Sigmoid colon (tissue), 7 donors: ENCODE results near the gene STOML1. TPM values are rescaled to one million over a fixed set of nuclear protein-coding genes. Genes with fewer than 3 reads are reported as not detected.
A peak's percentile ranks its signal among the peaks of the same experiment; 100 is the strongest.

Source experiments
- DNase-seq: peaks from one replicate; pipeline ENCODE4 v3.0.0-alpha.2; 2019
- H3K27ac ChIP-seq, 4 donors: fragments of 200-600 bp; sonication (generic); one replicate each; pipeline ENCODE4 v1.5.1; 2016 to 2019; ENCODE audit warnings: mild to moderate bottlenecking in 1 of 4
- H3K27me3 ChIP-seq, 3 donors: fragments of 200-600 bp; sonication (generic); one replicate each; pipeline ENCODE4 v1.5.1; 2019; ENCODE audit warnings: mild to moderate bottlenecking in 1 of 3
- H3K36me3 ChIP-seq, 4 donors: fragments of 200-600 bp; sonication (generic); one replicate each; pipeline ENCODE4 v1.5.1; 2016 to 2019
- H3K4me1 ChIP-seq, 4 donors: fragments of 200-600 bp; sonication (generic); one replicate each; pipeline ENCODE4 v1.5.1; 2017 to 2019
- H3K4me3 ChIP-seq, 4 donors: fragments of 200-600 bp; sonication (generic); one replicate each; pipeline ENCODE4 v1.5.1; 2017 to 2019; ENCODE audit warnings: mild to moderate bottlenecking in 2 of 4, moderate library complexity in 1 of 4
- H3K9me3 ChIP-seq, 4 donors: fragments of 200-600 bp in 3 of 4; sonication (generic) in 3 of 4; one replicate each; pipeline versions ENCODE4 v1.5.1 to v1.6.1; 2013 to 2019
- EP300 ChIP-seq, 4 donors: sonication (generic); formaldehyde crosslinking; IDR thresholded peaks; one replicate each; pipeline ENCODE4 v1.6.1; 2017; ENCODE audit warnings: antibody characterized with exemption in 4 of 4
- POLR2A ChIP-seq, 2 donors: fragments of 450-650 bp; IDR thresholded peaks; one replicate each; pipeline ENCODE4 v1.6.1; 2016; ENCODE audit warnings: antibody characterized with exemption in 2 of 2, mild to moderate bottlenecking in 2 of 2, moderate library complexity in 2 of 2
- POLR2AphosphoS5 ChIP-seq, 4 donors: sonication (generic); formaldehyde crosslinking; IDR thresholded peaks; one replicate each; pipeline ENCODE4 v1.6.1; 2017; ENCODE audit warnings: antibody characterized with exemption in 4 of 4
- WGBS, 2 donors: extraction: QIAGEN DNeasy Blood & Tissue Kit; methylation state at CpG; one replicate each; pipeline ENCODE4 v1.1.7; 2013; 5-methylcytosine and 5-hydroxymethylcytosine counted together
- intact Hi-C: fragments of 100-400 bp; cut with DNase I; formaldehyde crosslinking; loops from one replicate; pipeline ENCODE4 v1.15.1; 2023
- polyA plus RNA-seq, 3 donors: library from polyadenylated mRNA; stranded (reverse); fragments of 200-250 nt; gene quantifications; one replicate each; pipeline ENCODE4 v1.2.3, GENCODE V29; 2013
- total RNA-seq, 4 donors: library from RNA; depleted of rRNA; stranded (reverse); fragments of >200 nt; gene quantifications; one replicate each; pipeline ENCODE4 v1.1.0, GENCODE V29; 2016
- TF ChIP-seq, protein P1 (sequence below), 4 experiments: fragments of 450-650 bp in 3 of 4; fragments of 200-600 bp in 1 of 4; IDR thresholded peaks; one replicate each; pipeline ENCODE4 v1.5.1; 2016 to 2019; ENCODE audit warnings: antibody characterized with exemption in 4 of 4, mild to moderate bottlenecking in 3 of 4, moderate library complexity in 2 of 4
- donor health status: healthy with polysubstance abuse.
- donor health status: Bipolar disorder and iron deficiency.
- donor health status: healthy.

STOML1 gene
- total and polyA plus RNA-seq, 7 donors = 3.5 to 18.5 (median 13.2) TPM

DNA sequence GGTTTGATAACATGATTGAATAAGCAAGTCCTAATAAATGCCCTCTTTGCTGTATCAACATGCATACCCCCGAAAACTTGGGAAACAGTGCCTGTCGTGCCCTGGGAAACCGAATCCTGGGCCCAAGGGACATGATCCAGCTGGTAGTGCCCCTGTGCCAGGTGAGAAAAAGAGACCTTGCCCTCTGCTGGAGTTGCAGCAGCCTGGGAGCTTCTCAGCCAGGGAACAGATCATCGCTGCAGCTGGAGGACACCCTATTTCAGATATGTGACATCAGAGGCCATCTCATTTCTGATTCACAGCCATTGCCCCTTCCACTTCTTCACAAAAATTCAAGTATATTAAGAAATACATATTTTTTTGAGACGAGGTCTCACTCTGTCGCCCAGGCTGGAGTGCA lies 32.3 kb downstream of the STOML1 start:
- no peak overlapping the region for H3K4me3 ChIP-seq
- 85 to 91% methylated on average over 6 of the region's 6 CpGs for WGBS, 2 donors
- H3K9me3 ChIP-seq = no peaks in the 10 kb centered on the region
- intact Hi-C loops = no loop called here
- DNase-seq = peak; percentile 10
- H3K27me3 ChIP-seq = no peaks in the 10 kb centered on the region
- TF ChIP-seq, protein P1, sequence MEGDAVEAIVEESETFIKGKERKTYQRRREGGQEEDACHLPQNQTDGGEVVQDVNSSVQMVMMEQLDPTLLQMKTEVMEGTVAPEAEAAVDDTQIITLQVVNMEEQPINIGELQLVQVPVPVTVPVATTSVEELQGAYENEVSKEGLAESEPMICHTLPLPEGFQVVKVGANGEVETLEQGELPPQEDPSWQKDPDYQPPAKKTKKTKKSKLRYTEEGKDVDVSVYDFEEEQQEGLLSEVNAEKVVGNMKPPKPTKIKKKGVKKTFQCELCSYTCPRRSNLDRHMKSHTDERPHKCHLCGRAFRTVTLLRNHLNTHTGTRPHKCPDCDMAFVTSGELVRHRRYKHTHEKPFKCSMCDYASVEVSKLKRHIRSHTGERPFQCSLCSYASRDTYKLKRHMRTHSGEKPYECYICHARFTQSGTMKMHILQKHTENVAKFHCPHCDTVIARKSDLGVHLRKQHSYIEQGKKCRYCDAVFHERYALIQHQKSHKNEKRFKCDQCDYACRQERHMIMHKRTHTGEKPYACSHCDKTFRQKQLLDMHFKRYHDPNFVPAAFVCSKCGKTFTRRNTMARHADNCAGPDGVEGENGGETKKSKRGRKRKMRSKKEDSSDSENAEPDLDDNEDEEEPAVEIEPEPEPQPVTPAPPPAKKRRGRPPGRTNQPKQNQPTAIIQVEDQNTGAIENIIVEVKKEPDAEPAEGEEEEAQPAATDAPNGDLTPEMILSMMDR (IDR thresholded peaks at IDR 0.05) = no peak
- TF ChIP-seq POLR2AphosphoS5 (IDR thresholded peaks at IDR 0.05) (no peak), POLR2A (IDR thresholded peaks at IDR 0.05) (no peak), EP300 (IDR thresholded peaks at IDR 0.05) (no peak)
- no peaks in the 10 kb centered on the region for H3K36me3 ChIP-seq
- no peak overlapping the region for H3K27ac ChIP-seq
- H3K4me1 ChIP-seq = peaks cover 0 to 4% (median under 1%) of the 10 kb centered on the region in 4 donors

DNA sequence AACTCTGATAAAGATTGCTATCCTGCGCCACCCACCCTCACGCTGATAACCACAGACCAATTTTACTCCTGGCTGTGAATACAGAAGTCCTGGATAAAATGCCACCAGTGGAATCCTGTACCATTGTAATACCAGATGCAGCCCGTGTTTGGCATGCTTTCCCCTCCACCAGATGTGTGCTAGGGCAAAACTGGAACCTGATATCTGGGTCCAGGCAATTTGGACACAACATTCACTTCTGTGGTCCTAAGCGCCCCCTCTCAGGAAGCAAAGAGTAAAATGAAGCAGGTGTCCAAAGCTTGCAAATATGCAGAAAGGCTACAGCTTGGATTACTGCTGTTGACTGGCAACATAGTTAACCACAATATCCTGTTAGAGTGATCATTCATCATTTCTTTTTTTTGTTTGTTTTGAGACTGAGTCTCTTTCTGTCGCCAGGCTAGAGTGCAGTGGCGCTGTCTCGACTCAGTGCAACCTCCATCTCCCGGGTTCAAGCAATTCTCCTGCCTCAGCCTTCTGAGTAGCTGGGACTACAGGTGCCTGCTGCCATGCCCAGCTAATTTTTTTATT lies 33.0 kb downstream of the STOML1 start:
- Histone ChIP-seq H3K4me3 (no peak overlapping the region), H3K27me3 (no peaks in the 10 kb centered on the region), H3K27ac (no peak overlapping the region), H3K36me3 (no peaks in the 10 kb centered on the region), H3K9me3 (no peaks in the 10 kb centered on the region), H3K4me1 (no peaks in the 10 kb centered on the region)
- peak; percentile 35 for DNase-seq
- WGBS, 2 donors = 27 to 30% methylated on average over 8 of the region's 8 CpGs
- intact Hi-C loops = no loop called here
- TF ChIP-seq POLR2A (IDR thresholded peaks at IDR 0.05) = no peak
- TF ChIP-seq POLR2AphosphoS5 (IDR thresholded peaks at IDR 0.05) = no peak
- TF ChIP-seq, protein P1 (IDR thresholded peaks at IDR 0.05) = no peak
- no peak for TF ChIP-seq EP300 (IDR thresholded peaks at IDR 0.05)

DNA sequence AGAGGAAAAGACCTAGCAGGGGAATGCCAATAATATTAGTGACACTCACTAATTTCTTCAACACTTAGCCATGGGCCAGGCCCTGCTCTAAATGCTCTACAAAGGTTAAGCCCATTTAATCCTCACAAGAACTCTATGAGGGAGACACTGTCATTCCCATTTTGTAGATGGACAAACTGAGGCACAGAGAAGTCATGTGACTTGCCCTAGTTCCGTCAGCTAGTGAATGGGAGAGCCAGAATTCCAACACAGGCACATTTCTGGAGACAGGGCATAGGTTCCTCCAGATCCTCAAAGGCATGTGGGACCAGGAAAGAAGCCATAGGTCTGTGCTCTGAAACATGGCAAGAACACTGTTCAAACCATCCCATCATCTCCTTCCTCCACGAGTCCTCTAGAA lies 34.3 kb downstream of the STOML1 start:
- intact Hi-C loops = no loop called here
- WGBS, 2 donors = 63 to 92% methylated on average over 2 of the region's 2 CpGs
- H3K27me3 ChIP-seq = no peaks in the 10 kb centered on the region
- H3K4me1 ChIP-seq = peaks cover 0 to under 1% (median 0%) of the 10 kb centered on the region in 4 donors
- no peak overlapping the region for H3K27ac ChIP-seq
- no peak overlapping the region for H3K4me3 ChIP-seq
- H3K9me3 ChIP-seq = no peaks in the 10 kb centered on the region
- no peak for TF ChIP-seq EP300 (IDR thresholded peaks at IDR 0.05)
- TF ChIP-seq POLR2A (IDR thresholded peaks at IDR 0.05) = no peak
- no peak for TF ChIP-seq POLR2AphosphoS5 (IDR thresholded peaks at IDR 0.05)
- TF ChIP-seq, protein P1 (IDR thresholded peaks at IDR 0.05) = no peak
- no peaks in the 10 kb centered on the region for H3K36me3 ChIP-seq
- DNase-seq = peak; percentile 4

DNA sequence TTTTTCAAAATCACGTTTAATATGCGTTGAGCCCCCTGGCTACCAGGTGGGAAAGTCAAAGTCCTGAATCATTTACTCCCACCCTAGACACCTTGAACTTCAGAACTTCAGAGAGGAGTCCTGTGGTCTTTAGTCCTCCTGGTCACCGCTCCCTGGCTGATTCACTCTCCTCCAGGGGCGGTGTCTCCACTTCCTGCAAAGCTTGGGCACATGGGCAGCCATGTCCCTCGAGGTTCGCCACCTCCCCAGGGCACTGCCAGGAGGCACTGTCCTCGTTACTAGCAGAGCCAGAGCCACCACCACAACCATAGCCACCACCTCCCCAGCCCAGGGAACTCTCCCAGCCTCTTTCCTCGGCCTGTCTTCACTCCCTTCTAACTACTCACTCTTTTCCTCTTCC lies 34.8 kb downstream of the STOML1 start:
- peaks cover 0 to 3% (median 0%) of the 10 kb centered on the region in 4 donors for H3K36me3 ChIP-seq
- H3K27ac ChIP-seq = no peak overlapping the region
- H3K27me3 ChIP-seq = no peaks in the 10 kb centered on the region
- peak; percentile 57 for DNase-seq
- intact Hi-C loops = no loop called here
- no peak overlapping the region for H3K4me3 ChIP-seq
- WGBS, 2 donors = 68 to 74% methylated on average over 8 of the region's 8 CpGs
- no peaks in the 10 kb centered on the region for H3K9me3 ChIP-seq
- H3K4me1 ChIP-seq = peaks cover 0 to 5% (median 1%) of the 10 kb centered on the region in 4 donors
- no peak for TF ChIP-seq POLR2AphosphoS5 (IDR thresholded peaks at IDR 0.05)
- TF ChIP-seq, protein P1 (IDR thresholded peaks at IDR 0.05) = no peak
- no peak for TF ChIP-seq POLR2A (IDR thresholded peaks at IDR 0.05)
- TF ChIP-seq EP300 (IDR thresholded peaks at IDR 0.05) = no peak

DNA sequence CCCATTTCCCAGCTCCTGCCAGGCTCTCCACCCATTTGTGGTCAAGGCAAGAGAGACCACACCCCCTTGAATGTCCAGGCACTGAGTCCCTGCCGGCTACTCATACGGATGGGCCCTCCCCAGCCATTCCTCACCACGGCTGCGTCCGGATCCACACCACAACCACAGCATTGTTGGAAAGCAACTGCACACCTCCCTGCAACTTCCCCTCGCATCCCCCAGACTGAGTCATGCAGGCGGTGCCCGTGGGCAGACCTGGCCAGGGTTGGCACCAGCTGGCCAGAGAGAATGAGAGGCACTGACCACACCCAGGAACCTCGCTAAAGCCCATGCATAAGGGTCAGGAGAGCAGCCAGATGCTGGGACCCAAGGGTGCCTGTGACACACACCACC lies 35.4 kb downstream of the STOML1 start:
- Histone ChIP-seq H3K36me3 (peaks cover 0 to 3% (median 0%) of the 10 kb centered on the region in 4 donors), H3K9me3 (no peaks in the 10 kb centered on the region), H3K27me3 (no peaks in the 10 kb centered on the region), H3K4me1 (peaks cover 0 to 11% (median 7%) of the 10 kb centered on the region in 4 donors), H3K27ac (no peak overlapping the region), H3K4me3 (no peak overlapping the region)
- 36 to 43% methylated on average over 9 of the region's 9 CpGs for WGBS, 2 donors
- DNase-seq = peak; percentile 66
- intact Hi-C loops = no loop called here
- TF ChIP-seq EP300 (IDR thresholded peaks at IDR 0.05) = no peak
- peak in 1 of 4 donors; percentile 29 for TF ChIP-seq POLR2AphosphoS5 (IDR thresholded peaks at IDR 0.05)
- TF ChIP-seq, protein P1 (IDR thresholded peaks at IDR 0.05) = no peak
